Lower leg skin (tissue), 3 donors: ENCODE measurements around the gene PLA2G4A.

Experiments used
- POLR2A ChIP-seq, 2 donors: fragments of 450-650 bp; IDR thresholded peaks; one replicate each; pipeline ENCODE4 v1.6.1; 2016 to 2017; ENCODE audit warnings: antibody characterized with exemption in 2 of 2, mild to moderate bottlenecking in 1 of 2, moderate library complexity in 1 of 2
- TF ChIP-seq, protein P1 (sequence below), 3 donors: fragments of 450-650 bp; IDR thresholded peaks; one replicate each; pipeline ENCODE4 v1.5.1; 2016; ENCODE audit warnings: antibody characterized with exemption in 3 of 3, mild to moderate bottlenecking in 3 of 3, moderate library complexity in 2 of 3

DNA sequence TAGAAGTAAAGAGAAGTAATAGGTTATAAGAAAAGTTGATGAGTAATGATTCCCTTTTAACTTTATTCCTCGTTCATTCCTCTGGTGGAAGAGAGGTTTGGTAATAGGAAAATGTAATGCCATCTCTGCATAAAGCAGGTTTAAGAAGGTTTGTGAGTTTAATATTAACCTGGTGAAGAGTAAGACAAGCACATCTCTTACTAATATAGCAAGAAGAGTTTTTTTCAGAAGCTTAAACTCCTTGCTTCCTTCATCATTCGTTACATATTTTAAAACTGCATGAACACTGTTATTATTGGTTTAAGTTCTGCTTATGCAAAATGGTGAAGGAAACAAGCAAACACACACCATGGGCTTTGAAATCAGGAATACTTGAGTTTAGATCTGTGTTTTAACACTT, 9.2 kb upstream of the PLA2G4A start:
- TF ChIP-seq, protein P1, sequence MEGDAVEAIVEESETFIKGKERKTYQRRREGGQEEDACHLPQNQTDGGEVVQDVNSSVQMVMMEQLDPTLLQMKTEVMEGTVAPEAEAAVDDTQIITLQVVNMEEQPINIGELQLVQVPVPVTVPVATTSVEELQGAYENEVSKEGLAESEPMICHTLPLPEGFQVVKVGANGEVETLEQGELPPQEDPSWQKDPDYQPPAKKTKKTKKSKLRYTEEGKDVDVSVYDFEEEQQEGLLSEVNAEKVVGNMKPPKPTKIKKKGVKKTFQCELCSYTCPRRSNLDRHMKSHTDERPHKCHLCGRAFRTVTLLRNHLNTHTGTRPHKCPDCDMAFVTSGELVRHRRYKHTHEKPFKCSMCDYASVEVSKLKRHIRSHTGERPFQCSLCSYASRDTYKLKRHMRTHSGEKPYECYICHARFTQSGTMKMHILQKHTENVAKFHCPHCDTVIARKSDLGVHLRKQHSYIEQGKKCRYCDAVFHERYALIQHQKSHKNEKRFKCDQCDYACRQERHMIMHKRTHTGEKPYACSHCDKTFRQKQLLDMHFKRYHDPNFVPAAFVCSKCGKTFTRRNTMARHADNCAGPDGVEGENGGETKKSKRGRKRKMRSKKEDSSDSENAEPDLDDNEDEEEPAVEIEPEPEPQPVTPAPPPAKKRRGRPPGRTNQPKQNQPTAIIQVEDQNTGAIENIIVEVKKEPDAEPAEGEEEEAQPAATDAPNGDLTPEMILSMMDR (IDR thresholded peaks at IDR 0.05) = no peak
- TF ChIP-seq POLR2A (IDR thresholded peaks at IDR 0.05) = no peak
